ENCODE measurements around the gene FMN1.

FMN1 gene

DNA sequence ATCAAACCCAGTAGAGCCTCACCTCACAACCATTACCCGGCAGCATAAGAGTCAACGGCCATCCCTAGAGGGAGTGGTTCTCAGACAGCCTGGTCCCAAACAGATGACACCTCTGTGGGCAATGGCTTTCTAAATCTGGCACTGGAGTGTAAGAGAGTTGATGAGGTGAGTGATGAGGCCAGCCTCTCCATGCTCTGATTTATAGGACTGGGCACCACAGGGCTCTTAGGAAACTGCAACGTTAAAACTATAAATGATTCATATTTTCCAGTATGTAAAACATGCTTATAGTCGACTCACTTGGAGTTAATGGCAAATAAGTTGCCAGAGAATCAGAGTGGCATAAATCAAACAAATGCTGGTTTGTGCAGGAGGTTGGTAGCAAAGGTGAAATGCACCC is 289.0 kb downstream of the FMN1 start:
- DNase-seq, result peak; percentile 79

DNA sequence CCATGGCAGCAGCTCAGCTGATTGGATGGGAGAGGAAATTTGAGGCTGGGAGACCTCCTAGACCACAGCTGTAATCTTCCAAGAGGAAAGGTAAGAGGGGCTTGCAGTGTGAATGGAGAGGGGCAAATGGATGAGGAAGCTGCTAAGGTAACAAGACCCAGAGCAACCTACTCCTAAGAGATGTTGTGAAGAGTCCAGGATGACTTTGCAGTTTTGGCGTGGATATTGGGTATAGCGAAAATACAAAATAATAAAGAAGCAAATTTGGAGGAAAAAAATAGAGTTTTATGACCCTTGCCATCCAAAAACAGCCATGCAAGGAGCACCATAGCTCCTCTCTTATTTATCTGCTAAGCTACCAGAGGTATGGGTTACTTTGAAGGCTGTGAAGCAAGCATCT is 290.1 kb downstream of the FMN1 start:
- DNase-seq, result no peak

DNA sequence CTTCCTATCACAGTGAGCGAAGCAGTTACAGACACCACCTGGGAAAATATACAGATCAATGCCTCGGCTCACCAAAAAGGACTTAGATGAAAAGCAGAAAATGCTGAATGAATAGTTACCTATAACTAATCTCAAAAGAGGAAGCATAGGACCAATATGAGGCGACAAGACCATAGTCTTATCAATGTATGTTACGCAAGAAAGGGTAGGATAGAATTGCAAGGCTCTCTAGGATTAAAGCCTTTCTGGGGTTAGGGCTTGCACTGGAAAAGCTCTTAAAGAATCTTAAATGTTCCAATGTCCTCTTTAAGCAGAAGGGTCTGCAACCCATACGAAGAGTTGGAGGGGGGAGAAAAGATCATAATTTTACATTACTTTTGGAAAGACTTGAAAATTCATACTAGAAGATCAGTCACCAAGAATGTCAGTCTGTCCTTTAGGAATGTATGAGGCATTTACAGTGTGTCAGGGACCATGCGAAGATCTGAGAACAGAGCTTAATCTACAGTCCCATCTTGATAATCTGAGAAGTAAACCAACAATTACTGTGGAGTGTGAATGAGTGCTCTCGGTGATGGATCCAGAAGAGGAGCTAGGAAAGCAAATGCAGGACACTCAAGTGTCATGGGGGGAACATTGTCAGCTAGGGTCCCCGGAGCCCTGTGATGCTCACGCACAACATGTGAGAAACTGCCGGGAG is 290.8 kb downstream of the FMN1 start:
- no peak for DNase-seq

DNA sequence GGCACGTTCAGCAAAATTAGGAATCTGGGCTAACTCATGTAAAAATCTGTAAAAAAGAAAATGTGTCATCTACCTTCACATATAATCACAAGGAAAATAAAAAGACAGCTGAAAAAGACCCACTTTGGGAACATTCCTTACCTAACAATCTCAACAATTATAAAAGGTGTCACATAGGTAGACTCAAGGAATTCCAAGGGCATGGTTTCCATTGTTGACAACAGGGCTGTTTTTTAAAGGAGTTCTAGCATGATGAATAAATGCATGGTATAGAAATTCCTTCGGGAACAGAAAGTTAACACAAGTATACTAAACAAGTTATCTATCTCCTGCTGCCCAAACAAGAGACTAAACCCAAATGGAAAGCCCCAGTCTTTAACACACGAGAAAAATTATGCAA is 292.5 kb downstream of the FMN1 start:
- no peak for DNase-seq

DNA sequence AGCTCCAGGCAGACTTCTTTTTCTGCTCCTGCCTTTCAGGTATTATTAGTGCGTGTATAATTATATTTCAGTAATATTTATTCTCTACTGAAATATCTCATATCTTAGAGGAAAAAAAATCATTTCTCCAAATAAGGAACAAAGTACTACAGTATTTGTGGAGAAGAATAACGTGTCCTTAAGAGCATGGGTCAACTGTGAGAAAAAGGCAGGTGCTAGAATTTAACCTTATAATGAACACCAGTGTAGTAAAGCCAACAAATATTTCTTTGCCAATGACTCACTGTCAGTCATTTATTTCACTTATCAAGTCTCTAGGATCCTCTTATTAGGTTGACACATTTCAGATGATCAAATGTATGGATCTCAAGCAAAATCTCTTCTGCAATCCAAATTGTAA is 293.3 kb downstream of the FMN1 start:
- DNase-seq, result no peak

DNA sequence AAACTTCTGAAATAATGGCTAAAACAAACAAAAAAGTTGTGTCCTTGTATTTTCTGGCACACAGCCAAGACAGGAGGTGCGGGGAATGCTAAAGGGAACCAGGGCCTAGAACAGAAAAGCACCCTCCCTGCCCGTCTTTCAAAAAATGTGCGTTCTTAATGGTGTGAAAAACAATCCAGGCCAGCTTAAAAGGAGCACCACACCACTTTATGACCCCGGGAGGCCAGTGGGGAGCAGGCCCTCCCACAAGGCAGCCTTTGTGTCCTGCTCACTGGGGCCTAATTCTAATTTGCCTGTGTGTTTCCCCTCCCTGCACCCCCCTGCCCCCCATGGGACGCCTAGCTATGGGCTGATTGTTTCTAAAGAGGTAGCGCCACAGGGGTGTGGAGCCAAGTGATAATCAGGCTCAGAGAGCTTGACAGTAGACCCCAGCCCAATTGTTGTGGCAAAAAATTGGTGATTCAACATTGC is 295.4 kb downstream of the FMN1 start:
- DNase-seq, result no peak

DNA sequence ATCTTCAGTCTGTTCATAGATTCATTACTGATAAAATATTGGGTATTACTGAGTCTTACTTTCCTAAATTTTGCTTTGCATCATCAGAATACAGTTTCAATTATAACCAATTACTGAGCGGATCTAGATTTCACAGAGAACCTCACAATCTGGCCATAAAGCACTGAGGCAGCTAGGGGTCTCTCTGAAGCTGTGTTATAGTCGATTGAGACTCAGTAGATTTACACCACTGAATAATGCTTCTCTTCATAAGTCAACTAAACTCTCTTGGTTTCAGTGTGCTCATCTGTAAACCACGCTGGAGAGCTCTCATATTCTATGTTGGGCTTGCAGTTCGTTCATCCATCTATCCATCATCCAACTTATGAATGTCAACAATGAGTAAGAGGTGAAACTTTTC is 296.1 kb downstream of the FMN1 start:
- DNase-seq, result no peak

DNA sequence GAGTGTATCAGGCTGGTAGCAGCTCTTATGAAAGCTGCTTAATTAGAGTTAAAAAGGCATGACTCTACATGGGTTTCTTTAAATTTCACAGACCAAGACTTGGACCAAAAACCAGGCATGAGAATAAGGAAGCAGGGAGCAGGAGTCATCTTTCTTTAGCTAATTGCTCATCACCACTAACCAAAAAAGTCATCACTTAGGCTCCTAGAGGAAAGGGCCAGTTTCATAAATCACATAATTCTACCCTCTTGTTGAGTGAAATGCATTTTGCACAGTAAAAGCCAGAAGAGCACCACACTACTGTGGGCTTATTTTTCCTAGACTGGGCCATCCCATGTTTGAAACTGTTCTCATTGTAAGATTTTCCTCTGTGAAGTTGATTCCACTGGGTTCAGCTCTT is 301.1 kb downstream of the FMN1 start:
- DNase-seq, result peak; percentile 84

DNA sequence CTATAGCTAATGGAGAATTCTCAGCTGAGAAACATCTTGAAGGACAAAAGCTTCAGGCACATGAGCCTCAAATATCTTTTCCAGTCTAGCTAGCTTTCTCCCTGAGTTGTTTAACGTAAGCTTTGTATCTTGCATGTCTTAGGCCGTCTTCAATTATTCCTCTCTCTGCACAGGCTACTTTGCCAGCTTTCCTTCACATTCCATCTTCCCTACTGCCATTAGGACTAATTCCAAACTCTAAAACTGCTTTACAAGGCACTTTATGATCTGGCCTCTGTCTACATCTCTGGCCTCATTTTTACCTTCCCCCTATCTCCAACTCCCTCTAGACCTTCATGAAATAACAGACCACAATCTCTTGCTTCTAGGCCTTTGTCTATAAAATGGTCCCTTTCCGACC is 305.3 kb downstream of the FMN1 start:
- no peak for DNase-seq

DNA sequence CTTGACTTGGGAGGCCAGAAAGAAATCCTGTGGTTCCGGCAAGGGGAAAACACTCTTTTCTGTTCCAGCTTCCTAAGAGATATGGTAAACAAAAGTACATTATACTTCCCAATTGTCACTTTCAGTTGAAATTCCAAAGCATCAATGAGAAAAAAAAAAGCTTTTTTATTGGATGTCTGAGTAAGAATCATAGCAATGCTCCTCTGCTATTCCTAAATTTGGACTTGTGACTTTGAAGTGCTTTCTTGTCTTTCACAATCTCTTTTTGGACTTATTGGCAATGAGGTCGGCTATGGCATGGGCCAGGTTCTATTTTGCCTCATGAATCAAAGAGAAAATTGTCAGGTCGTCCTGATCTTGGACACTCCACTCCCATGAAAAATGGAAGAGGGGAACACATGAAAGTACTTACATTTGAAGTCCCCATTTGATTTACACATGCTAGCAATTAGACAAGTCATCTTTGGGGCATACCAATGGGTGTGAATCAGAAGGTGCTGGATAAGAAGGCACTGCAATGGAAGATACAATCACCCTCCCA is 306.2 kb downstream of the FMN1 start:
- peak; percentile 88 for DNase-seq

DNA sequence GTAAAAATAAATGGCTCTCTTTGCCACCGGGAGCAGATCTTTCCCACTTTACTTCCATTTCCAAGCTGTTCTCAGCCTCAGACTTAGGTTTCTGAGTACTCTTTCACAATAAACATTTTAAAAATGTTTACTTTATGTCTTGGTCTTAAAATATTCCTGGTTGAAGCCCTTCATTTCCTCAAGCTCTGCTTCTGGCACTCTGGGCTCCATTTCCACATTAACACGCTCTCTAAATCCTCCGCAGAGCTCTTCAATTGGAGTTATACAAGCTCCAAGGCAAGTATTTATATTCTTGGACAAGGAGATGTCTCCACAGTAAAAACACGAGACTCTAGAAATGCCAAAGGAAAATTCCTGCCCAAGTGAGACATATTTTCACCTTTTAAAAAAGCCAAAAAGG is 307.4 kb downstream of the FMN1 start:
- no peak for DNase-seq

DNA sequence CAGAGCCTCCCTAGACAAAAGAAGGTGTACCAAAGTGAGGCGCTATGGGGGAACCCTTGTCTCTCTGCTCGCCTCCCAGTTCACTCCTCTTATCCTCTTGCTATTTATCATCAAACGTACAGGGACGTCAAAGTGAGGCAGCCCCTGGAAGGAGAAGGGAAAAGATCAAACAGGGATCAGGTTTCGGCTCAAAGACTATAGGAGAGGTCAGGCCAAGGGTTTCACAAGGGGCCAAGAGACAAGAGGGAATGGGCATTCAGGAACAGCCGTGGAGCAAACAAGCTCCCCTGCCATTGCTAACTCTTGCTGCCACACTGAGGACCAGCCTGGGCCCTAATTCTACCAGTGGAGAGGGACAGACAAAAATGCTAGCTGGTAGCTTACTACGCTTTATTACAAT is 308.1 kb downstream of the FMN1 start:
- no peak for DNase-seq

DNA sequence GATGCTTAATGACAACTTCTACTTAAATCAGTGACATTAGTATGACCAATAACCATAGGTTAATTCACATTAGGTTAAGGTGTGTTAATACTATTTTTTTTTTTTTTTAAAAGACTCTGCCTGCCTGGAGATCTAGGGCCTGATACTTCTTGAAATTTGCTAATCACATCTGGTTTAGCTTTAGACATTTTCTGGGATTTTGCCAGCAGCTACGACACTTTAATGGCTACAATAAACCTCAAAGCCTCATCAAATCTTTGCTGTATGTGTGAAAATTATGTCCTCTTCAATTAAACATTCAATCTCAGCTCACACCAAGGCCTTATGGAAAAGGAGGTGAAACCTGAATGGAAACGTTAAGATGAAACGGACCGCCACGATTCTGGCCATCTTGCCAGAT is 308.8 kb downstream of the FMN1 start:
- DNase-seq, result peak; percentile 63

DNA sequence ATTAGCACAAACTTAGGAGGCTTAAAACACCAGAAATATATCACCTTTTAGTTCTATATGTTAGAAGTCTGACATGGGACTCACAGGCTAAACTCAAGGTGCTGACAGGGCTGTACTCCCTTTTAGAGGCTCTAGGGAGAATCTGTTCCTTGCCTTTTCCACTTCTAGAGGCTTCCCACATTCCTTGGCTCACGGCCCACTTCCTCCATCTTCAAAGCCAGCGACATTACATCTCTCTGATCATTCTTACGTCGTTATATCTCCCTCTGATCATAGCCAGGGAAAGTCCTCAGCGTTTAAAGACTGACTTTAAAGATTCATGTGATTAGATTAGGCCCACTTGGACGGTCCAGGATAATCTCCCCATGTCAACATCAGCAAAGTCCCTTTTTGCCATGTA is 310.4 kb downstream of the FMN1 start:
- DNase-seq, result peak; percentile 78

DNA sequence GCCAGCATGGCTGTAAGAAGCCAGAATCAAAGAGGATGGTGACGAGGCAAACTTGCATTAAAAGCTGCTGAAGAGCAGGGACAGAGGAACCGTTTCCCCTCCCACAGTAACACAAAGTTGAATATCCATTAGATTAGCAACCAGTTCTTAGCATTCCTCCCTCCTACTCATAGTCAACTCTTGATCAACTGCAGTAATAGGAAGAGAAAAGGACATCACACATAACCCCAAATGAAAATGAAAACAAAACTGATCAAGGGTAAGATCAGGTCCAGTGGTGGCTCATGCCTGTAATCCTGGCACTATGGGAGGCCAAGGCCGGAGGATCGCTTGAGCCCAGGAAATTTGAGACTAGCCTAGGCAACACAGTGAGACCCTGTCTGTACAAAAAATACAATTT is 311.6 kb downstream of the FMN1 start:
- DNase-seq, result no peak

DNA sequence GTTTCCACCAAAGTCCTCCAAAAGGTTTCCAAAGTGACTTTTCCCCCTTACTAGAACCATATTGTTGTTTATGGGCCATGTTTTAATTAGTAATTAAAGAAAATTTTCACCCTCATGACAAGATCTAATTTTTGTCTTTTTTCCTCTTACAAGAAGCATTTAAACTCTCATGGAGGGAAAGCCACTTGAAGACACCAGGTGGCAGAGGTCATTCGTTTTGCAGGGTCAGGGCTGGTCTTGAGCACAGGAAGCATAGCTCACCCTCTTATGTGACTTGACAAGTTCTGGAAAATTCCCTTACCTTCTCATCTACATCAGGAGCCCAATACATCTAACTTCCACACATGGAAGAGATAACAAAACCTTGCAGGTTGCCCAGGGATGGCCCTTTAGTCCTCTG is 313.0 kb downstream of the FMN1 start:
- no peak for DNase-seq

DNA sequence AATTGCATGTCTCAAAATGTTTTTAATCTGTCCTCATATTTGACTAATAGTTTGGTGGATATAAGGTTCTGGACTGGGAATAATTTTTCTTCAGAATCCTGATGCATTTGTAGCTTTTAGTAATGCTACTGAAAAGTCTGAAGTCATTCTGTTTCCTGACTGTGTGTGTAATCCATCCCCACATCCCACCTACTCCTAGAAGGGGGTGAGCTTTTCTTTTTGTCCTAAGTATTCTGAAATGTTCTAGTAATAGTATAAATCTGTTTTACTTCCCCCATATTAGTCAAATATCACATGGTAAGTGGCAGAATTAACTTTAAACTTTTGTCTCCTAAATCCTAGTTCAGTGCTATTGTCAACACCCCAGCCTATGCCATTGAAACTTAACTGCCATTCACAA is 313.9 kb downstream of the FMN1 start:
- DNase-seq, result no peak

DNA sequence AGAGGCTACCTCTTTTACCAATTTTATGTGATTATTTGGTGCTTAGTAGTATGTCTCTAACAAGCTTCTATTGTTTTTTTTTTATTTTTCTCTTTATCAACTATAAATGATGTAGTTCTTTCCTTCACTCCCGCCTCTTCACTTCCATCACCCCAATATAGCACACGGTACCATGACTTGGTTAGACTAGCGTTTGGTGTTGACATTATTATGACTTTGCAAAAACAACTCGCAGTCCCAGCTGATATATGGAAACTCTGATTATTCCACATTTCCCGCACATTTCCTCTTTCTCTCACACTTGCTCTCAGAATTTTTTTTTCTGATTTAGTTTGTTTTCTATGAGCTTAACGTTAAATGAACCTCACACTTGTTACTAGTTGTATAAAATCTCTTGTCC is 314.5 kb downstream of the FMN1 start:
- no peak for DNase-seq

DNA sequence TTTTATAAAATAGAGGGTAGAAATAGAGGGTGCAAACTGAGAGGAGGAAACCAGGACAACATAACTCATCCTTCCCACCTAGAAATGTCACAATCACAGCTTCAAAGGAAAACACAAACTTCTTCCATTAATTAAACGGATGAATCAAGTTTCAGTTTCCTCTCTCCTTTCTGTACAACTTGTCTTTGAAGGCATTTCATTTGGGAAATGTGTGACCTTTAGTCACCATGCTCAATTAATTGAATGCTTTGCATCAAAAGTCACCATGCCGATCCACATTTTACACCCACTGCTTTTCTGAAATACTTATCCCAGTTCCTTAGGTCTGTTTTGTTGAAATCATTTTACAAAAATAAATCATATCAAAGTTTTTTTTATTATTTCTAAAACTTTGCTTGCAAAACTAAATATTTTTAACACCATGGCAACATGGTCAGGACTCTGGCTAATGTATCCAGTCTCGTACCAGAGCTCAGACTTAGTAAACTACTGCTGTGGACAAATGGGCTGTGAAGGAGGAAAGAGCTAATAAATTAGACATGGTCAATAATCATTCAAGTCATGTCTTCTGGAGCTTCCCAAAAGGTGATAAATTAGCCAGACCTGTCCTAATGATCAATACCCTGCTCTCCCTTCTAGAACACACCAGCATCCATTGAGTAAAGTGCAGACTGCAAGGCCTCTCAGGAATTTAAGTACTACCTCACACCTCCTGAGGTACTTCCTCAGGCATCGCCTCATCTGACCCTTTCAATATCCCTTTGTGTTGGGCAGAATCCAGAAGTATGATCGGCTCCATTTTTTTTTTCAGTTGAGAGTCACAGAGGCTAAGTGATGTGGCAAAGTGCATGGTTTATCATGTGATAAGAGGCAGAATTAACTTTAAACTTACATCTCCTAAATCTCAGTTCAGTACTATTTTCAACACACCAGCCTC is 315.4 kb downstream of the FMN1 start:
- DNase-seq, result no peak

DNA sequence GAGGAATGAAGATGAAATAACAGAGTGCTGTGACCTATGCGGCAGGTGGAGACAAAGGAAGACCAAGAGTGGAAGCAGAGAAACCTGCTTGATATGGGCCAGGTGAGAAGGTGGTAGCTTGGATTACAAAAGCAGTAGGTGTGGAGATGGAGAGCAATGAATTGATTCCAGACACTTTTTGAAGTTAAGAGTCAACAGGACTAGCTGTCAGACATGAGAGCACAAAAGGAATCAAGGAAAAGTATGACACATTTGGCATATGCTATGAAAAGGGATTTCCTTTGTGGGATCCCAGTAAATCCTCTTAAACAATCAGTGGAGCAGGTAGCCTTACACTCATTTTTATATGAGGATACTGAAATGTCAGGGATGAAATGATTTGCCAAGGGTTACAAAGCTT is 316.2 kb downstream of the FMN1 start:
- no peak for DNase-seq

DNA sequence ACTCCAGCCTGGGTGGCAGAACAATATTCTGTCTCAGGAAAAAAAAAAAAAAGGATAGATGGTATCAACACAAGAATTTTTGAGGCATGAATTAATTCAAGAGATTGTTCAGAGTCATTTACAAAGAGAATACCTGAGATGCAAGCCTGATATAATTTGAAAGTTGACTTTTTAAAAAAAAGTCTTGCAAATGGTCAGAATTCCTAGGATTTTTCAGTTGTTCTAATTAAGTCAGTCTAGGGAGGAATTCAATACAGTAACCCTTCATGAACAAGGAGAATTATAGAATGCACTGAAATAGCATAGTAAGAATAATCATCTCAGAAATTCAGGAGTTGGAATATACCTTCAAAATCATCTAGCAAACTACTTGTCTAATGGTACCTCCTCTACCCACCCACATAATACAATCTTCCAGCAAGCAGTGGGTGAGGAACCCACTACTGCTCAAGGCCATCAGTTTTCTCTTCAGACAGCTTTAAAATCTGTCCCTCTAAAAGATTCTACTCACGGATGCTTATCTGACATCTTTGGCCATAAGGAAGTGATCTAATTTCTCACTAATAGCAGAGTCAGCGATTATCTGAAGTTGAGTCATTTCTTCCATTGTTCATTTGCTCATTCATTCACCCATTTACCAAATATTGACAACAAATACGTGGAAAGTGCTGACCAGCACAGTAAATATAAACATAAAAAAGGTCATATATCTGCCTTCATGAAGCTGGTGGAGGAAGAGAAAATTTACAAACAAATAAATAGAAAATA is 317.1 kb downstream of the FMN1 start:
- DNase-seq, result no peak

DNA sequence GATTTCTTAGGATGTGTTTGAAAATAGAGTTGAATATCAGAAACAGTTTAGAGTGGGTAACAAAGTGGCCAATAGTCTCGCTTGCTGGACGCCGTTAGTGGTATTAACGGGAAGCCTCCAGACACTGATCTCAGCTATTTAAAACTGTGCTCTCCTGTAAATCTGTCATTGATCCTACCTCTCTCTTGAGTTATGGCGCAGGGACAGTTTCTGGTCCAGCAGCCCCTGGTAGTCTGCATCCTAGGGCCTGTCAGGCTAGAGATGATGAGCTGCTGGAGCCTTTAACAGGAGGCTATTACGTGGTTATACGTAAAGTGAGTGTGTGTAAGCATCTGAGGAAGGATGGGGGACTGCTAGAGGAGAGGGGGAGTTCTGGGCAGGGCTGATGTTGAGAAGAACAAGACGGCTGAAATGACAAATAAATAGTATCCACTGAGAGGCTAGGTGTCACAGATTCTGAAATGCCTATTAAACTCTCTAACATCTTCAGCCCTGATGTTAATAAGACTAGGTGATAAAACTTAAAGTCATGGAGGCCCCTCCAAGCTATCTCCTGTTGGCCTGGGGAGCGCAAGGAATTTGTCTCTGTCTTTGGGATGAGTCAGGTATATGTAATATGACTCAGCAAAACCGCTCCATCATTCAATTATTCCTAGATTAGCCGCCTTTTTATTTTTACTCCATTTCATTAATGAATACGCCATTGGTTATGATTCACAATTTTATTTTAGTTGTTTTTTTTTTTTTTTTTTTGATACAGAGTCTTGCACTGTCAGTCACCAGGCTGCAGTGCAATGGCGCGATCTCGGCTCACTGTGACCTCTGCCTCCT is 321.0 kb downstream of the FMN1 start:
- DNase-seq, result peak; percentile 69
